ENCODE measurements around the gene GNA12. TPM values are rescaled to one million over a fixed set of nuclear protein-coding genes. Genes with fewer than 3 reads are reported as not detected.

GNA12 gene, protein sequence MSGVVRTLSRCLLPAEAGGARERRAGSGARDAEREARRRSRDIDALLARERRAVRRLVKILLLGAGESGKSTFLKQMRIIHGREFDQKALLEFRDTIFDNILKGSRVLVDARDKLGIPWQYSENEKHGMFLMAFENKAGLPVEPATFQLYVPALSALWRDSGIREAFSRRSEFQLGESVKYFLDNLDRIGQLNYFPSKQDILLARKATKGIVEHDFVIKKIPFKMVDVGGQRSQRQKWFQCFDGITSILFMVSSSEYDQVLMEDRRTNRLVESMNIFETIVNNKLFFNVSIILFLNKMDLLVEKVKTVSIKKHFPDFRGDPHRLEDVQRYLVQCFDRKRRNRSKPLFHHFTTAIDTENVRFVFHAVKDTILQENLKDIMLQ
- 10 to 100 TPM in 2 of 4 donors, 1 to 10 TPM in 2; 4.6 to 14.0 (median 8.9) TPM for total RNA-seq

DNA sequence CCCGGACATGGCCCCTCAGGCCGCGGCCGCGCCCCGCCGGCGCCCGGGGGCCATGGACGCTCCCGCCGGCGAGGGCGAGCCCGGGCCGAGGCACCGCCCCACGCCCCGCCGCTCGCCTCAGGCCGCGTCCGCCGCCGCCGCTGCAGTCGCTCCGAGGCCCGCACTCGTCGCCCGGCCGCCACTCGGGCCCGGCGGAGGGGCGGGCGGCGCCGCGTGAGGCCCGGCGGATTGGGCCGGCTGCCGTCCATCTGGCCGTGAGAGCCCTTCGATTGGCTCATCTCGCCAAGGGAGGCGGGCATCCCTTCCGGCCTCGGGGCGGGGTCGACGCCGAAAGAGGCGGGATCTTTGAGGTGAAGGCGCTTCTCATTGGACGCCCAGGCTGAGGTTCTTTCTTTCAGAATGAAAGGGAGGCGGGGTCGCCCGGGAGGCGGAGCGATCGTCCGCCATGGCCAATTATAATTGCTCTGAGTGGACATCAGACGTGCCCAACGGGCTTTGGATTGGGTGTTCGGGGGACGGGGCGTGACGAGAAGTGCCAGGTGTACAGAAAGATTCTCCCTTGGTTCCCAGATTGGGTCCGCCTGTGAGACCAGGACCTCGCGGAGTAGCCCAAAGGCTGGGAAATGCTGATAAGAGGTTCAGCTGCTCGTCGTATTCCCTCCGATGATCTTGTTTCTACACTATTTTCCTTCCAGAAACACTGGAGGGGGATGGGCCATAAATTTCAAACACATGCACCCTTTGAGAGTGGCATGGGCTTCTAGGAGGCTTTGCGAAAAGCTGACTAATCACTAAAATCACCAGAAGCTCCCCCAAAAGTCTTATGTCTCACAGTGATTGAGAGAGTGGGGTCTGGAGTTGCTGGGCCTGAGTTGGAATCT lies at the start of gene GNA12:
Gene GNA12 (minus strand): TSS at position 156 of the 881 bp plus-strand sequence. CDS start 147 bp downstream, at position 9.
- WGBS, 2 donors: 2 to 7% methylated on average over 7 to 44 of the region's 79 CpGs
- peak; percentile 99 to 100 for DNase-seq (ENCODE audit: low spot score in 2 of 2)
- intact Hi-C loops (cut with DNase I; ENCODE audit: low total_unique reads): no loop called here
- TF ChIP-seq, protein P1, sequence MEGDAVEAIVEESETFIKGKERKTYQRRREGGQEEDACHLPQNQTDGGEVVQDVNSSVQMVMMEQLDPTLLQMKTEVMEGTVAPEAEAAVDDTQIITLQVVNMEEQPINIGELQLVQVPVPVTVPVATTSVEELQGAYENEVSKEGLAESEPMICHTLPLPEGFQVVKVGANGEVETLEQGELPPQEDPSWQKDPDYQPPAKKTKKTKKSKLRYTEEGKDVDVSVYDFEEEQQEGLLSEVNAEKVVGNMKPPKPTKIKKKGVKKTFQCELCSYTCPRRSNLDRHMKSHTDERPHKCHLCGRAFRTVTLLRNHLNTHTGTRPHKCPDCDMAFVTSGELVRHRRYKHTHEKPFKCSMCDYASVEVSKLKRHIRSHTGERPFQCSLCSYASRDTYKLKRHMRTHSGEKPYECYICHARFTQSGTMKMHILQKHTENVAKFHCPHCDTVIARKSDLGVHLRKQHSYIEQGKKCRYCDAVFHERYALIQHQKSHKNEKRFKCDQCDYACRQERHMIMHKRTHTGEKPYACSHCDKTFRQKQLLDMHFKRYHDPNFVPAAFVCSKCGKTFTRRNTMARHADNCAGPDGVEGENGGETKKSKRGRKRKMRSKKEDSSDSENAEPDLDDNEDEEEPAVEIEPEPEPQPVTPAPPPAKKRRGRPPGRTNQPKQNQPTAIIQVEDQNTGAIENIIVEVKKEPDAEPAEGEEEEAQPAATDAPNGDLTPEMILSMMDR (IDR thresholded peaks at IDR 0.05): no peak
- no peak for TF ChIP-seq POLR2A (IDR thresholded peaks at IDR 0.05)
- peak within 1 kb of the TSS; percentile 49 for H3K4me3 ChIP-seq (ENCODE audit: low read depth, poor library complexity, severe bottlenecking)

DNA sequence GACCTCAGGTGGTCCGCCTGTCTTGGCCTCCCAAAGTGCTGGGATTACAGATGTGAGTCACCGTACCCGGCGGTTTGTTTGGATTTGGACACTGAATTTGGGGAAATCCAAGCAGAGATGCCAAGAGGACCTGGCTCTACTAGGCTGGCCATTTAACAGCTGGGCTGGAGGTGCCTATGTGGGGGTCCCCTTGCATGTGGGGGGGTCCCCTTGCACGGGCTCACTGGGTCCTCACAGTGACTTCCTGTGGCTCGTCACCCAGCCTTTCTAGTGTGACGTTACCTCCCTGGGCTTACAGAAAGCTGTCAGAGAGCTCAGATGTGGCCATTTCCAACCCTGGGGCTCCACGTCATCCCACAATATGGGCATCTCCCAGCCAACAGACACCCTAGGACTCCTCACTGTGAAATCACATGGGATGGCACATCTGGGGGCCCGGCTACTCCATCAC lies 49.3 kb upstream of the GNA12 start:
- DNase-seq (ENCODE audit: low spot score in 2 of 2): no peak
- WGBS, 2 donors: 59 to 71% methylated on average over 7 to 9 of the region's 9 CpGs
- no peak for TF ChIP-seq POLR2A (IDR thresholded peaks at IDR 0.05)
- TF ChIP-seq, protein P1 (IDR thresholded peaks at IDR 0.05): no peak
- H3K4me3 ChIP-seq (ENCODE audit: low read depth, poor library complexity, severe bottlenecking): no peak overlapping the region
- intact Hi-C loops (cut with DNase I; ENCODE audit: low total_unique reads): no loop called here

DNA sequence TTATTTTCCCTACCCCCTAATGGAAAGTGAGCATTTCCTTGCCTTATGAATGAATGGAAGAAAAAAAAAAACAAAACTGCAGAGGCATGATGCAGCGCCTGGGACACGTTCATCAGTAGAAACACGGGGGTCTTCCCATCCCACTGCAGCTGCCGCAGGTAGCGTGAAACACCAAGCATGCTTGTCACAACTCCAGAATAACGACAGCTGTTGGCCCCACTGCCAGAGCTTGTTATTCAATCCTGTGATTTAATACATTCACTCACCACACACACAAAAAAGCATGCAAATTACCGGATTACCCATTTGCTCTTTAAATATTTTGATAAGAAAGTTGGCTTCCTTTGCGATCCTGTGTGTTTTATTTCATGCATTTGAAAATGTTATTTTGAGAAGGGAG lies 48.4 kb upstream of the GNA12 start:
- TF ChIP-seq, protein P1 (IDR thresholded peaks at IDR 0.05): no peak
- TF ChIP-seq POLR2A (IDR thresholded peaks at IDR 0.05): no peak
- intact Hi-C loops (cut with DNase I; ENCODE audit: low total_unique reads): no loop called here
- DNase-seq (ENCODE audit: low spot score in 2 of 2): no peak
- no peak overlapping the region for H3K4me3 ChIP-seq (ENCODE audit: low read depth, poor library complexity, severe bottlenecking)
- WGBS, 2 donors: 38 to 39% methylated on average over 8 of the region's 8 CpGs

DNA sequence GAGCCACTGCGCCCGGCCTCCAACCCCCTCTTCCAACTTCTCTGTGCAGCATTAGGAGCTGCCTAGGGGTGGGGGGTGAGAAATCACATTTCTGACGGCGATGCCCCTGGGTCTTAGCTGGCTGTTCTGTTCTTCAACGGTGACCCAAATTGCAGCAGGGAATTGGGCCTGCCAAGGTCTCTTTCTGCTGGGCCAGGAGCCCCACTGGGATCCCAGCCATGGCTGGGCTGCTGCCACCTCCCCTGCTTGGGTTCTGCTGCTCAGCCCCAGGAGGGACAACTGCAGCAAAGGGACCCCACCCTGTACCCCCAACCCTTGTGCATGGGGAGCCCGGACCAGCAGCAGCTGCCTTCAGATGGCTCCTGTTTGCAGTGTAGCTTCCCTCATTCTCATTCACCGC lies 43.7 kb upstream of the GNA12 start:
- DNase-seq (ENCODE audit: low spot score in 2 of 2): no peak
- intact Hi-C loops (cut with DNase I; ENCODE audit: low total_unique reads): loop anchor here (10.0 kb wide), 1 partner anchor 407 kb away; no protein-coding TSS in a partner anchor
- H3K4me3 ChIP-seq (ENCODE audit: low read depth, poor library complexity, severe bottlenecking): no peak overlapping the region
- TF ChIP-seq, protein P1 (IDR thresholded peaks at IDR 0.05): no peak
- no peak for TF ChIP-seq POLR2A (IDR thresholded peaks at IDR 0.05)
- 59 to 60% methylated on average over 7 of the region's 7 CpGs for WGBS, 2 donors

DNA sequence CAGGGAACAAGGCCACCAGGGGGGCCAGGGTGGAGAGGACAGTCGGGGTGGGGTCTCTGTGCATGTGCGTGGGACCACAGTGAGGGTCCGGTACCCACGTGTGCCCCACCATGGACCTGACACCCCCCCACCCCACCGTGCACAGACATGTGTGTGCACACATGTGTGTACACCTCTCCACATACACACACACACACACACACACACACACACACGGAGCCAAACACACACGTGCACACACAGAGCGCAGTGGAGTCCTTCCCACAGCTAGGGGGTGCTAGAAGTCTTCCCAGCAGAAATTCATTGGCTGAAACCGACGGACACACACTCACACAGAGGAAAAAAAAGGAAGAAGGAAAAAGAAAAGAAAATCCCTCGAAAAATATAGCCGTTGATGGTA lies 42.8 kb upstream of the GNA12 start:
- intact Hi-C loops (cut with DNase I; ENCODE audit: low total_unique reads): loop anchor here (10.0 kb wide), 1 partner anchor 408 kb away; no protein-coding TSS in a partner anchor
- 16 to 17% methylated on average over 12 of the region's 12 CpGs for WGBS, 2 donors
- no peak for DNase-seq (ENCODE audit: low spot score in 2 of 2)
- H3K4me3 ChIP-seq (ENCODE audit: low read depth, poor library complexity, severe bottlenecking): no peak overlapping the region
- TF ChIP-seq, protein P1 (IDR thresholded peaks at IDR 0.05): peak in 1 of 3 donors; percentile 60
- no peak for TF ChIP-seq POLR2A (IDR thresholded peaks at IDR 0.05)

All from lower leg skin (tissue), 4 donors.